ENCODE measurements around the gene PEAK3.

Gene PEAK3

GRCh38 chr19:2250766-2251105, 31.2 kb downstream of the PEAK3 start:
- ChIA-PET POLR2A (no interaction called here), CTCF (interaction anchor here (4.7 kb wide), 1 partner anchor 11 kb away, joined by 22 read pairs; no protein-coding TSS in a partner anchor)
- no peak for DNase-seq (ENCODE audit: low read depth, low spot score)
- TF ChIP-seq CTCF (IDR thresholded peaks at IDR 0.05; ENCODE audit: insufficient read depth, low read length, missing control alignments): no peak
- H3K4me3 ChIP-seq (ENCODE audit: low read depth, low read length): no peak overlapping the region

- DNase-seq (ENCODE audit: low read depth, low spot score): no peak
- TF ChIP-seq CTCF (IDR thresholded peaks at IDR 0.05; ENCODE audit: insufficient read depth, low read length, missing control alignments): no peak
- CTCF ChIA-PET: interaction anchor here (1.5 kb wide), 1 partner anchor 11 kb away, joined by 6 read pairs; no protein-coding TSS in a partner anchor
- H3K4me3 ChIP-seq (ENCODE audit: low read depth, low read length): no peak overlapping the region
- POLR2A ChIA-PET: no interaction called here
Observed at GRCh38 chr19:2249880-2250765, 31.9 kb downstream of the PEAK3 start.

- POLR2A ChIA-PET: no interaction called here
- no peak within 1 kb of the TSS for H3K4me3 ChIP-seq (ENCODE audit: low read depth, low read length)
- CTCF ChIA-PET: interaction anchor here (1.5 kb wide), 1 partner anchor 10 kb away, joined by 6 read pairs; no protein-coding TSS in a partner anchor
- no peak for TF ChIP-seq CTCF (IDR thresholded peaks at IDR 0.05; ENCODE audit: insufficient read depth, low read length, missing control alignments)
- DNase-seq (ENCODE audit: low read depth, low spot score): no peak
Observed at GRCh38 chr19:2249010-2249866, 32.7 kb downstream of the PEAK3 start, which contains the start of gene AMH. Gene AMH, plus strand, starts transcription at chr19:2249323. Its CDS starts 10 bp downstream, at chr19:2249333.

GRCh38 chr19:2248136-2249009, 33.6 kb downstream of the PEAK3 start:
- DNase-seq (ENCODE audit: low read depth, low spot score): no peak
- POLR2A ChIA-PET: no interaction called here
- H3K4me3 ChIP-seq (ENCODE audit: low read depth, low read length): no peak overlapping the region
- TF ChIP-seq CTCF (IDR thresholded peaks at IDR 0.05; ENCODE audit: insufficient read depth, low read length, missing control alignments): no peak
- CTCF ChIA-PET: interaction anchor here (0.6 kb wide), 1 partner anchor 9 kb away, joined by 3 read pairs; no protein-coding TSS in a partner anchor

GRCh38 chr19:2247433-2248101, 34.4 kb downstream of the PEAK3 start:
- CTCF ChIA-PET: interaction anchor here (0.6 kb wide), 1 partner anchor 8 kb away, joined by 3 read pairs; no protein-coding TSS in a partner anchor
- no peak overlapping the region for H3K4me3 ChIP-seq (ENCODE audit: low read depth, low read length)
- POLR2A ChIA-PET: no interaction called here
- no peak for TF ChIP-seq CTCF (IDR thresholded peaks at IDR 0.05; ENCODE audit: insufficient read depth, low read length, missing control alignments)
- no peak for DNase-seq (ENCODE audit: low read depth, low spot score)
